H1 (cell line): ENCODE data around the gene HOXA11. TPM values are rescaled to one million over a fixed set of nuclear protein-coding genes. Genes with fewer than 3 reads are reported as not detected.

Experiments used
- CTCF ChIA-PET: fragments of 300-600 bp; sonication (Branson Sonifier 250); formaldehyde crosslinking; loops from one replicate; lab custom pipeline; 2021; ENCODE audit not compliant: partially characterized antibody; lab: Charles Lee
- POLR2A ChIA-PET: fragments of 300-600 bp; sonication (Branson Sonifier 250); formaldehyde crosslinking; loops from one replicate; lab custom pipeline; 2021; ENCODE audit warnings: inconsistent platforms; ENCODE audit not compliant: partially characterized antibody; lab: Charles Lee
- DNase-seq, 2 experiments: peaks; one replicate each; pipeline versions ENCODE4 v3.0.0 to v3.0.0-alpha.2; 2010 to 2022; ENCODE audit warnings: low spot score in 2 of 2, low read depth in 1 of 2, mixed read lengths in 1 of 2
- FAIRE-seq: peaks from 2 replicates; lab custom pipeline; 2011; peaks lifted over from hg19 to GRCh38; lab: Jason Lieb, UNC
- H2AFZ ChIP-seq: 2 replicates; pipeline ENCODE4 v1.8.1; 2012; ENCODE audit warnings: low read length, inconsistent platforms
- H2AK5ac ChIP-seq: 2 replicates; pipeline ENCODE4 v1.6.1; 2013; ENCODE audit warnings: low read depth, low read length
- H2BK120ac ChIP-seq: replicated peaks from 2 replicates; pipeline ENCODE3; 2013; ENCODE audit warnings: low read depth, low read length, inconsistent platforms
- H2BK12ac ChIP-seq: 2 replicates; pipeline ENCODE4 v1.6.1; 2013; ENCODE audit warnings: low read depth, low read length
- H2BK15ac ChIP-seq: 2 replicates; pipeline ENCODE4 v1.6.1; 2013; ENCODE audit warnings: low read length
- H2BK20ac ChIP-seq: 2 replicates; pipeline ENCODE4 v1.6.1; 2013; ENCODE audit warnings: low read length
- H2BK5ac ChIP-seq: 2 replicates; pipeline ENCODE4 v1.6.1; 2013; ENCODE audit warnings: low read depth, low read length
- H3K14ac ChIP-seq: 2 replicates; pipeline ENCODE4 v1.6.1; 2013; ENCODE audit warnings: inconsistent platforms; ENCODE audit not compliant: insufficient read length
- H3K18ac ChIP-seq: 2 replicates; pipeline ENCODE4 v1.6.1; 2013; ENCODE audit warnings: low read length; ENCODE audit errors: extremely low read depth
- H3K23ac ChIP-seq: 2 replicates; pipeline ENCODE4 v1.6.1; 2013; ENCODE audit warnings: inconsistent platforms; ENCODE audit not compliant: insufficient read length
- H3K23me2 ChIP-seq: 2 replicates; pipeline ENCODE4 v1.6.1; 2013; ENCODE audit warnings: low read depth, low read length
- H3K27ac ChIP-seq: 2 replicates; pipeline ENCODE4 v1.6.1; 2011; ENCODE audit warnings: low read depth, low read length, inconsistent platforms
- H3K27me3 ChIP-seq, 4 experiments: replicated peaks in 1 of 4; 1 replicate in 1 of 4; 2 replicates in 3 of 4; pipeline versions ENCODE4 v1.6.1 to v1.8.1; 2011 to 2013; ENCODE audit warnings: low read length in 3 of 4, mild to moderate bottlenecking in 3 of 4, inconsistent platforms in 2 of 4, mixed read lengths in 2 of 4, moderate library complexity in 1 of 4; ENCODE audit not compliant: control insufficient read depth in 3 of 4, insufficient read depth in 3 of 4; ENCODE audit errors: extremely low read depth in 1 of 4
- H3K36me3 ChIP-seq, 4 experiments: 2 replicates each; pipeline versions ENCODE4 v1.6.1 to v1.8.1; 2011 to 2013; ENCODE audit warnings: mild to moderate bottlenecking in 4 of 4, low read length in 3 of 4, moderate library complexity in 2 of 4, control low read depth in 1 of 4, inconsistent platforms in 1 of 4; ENCODE audit not compliant: insufficient read depth in 4 of 4, control insufficient read depth in 2 of 4
- H3K4ac ChIP-seq: replicated peaks from 2 replicates; pipeline ENCODE3; 2013; ENCODE audit warnings: low read length, low read depth, mixed read lengths, inconsistent platforms; ENCODE audit not compliant: insufficient read length
- H3K4me1 ChIP-seq, 4 experiments: replicated peaks in 1 of 4; 1 replicate in 1 of 4; 2 replicates in 3 of 4; pipeline versions ENCODE4 v1.6.1 to v1.8.1; 2011 to 2013; ENCODE audit warnings: low read length in 3 of 4, inconsistent platforms in 2 of 4, mixed read lengths in 1 of 4; ENCODE audit not compliant: insufficient read depth in 4 of 4, control insufficient read depth in 3 of 4
- H3K4me2 ChIP-seq, 2 experiments: 2 replicates each; pipeline versions ENCODE4 v1.6.1 to v1.8.1; 2011 to 2013; ENCODE audit warnings: low read depth in 2 of 2, low read length in 2 of 2, control low read depth in 1 of 2, inconsistent platforms in 1 of 2, mild to moderate bottlenecking in 1 of 2; ENCODE audit not compliant: insufficient read depth in 1 of 2
- H3K4me3 ChIP-seq, 4 experiments: fragments of 200-600, 300-600 bp in 1 of 4; sonication (generic), shearing (Covaris generic), sonication (Bioruptor Twin) in 1 of 4; 2 replicates each; pipeline versions ENCODE4 v1.5.1 to v1.8.1; 2011 to 2016; ENCODE audit warnings: low read length in 4 of 4, low read depth in 3 of 4, control low read depth in 2 of 4, inconsistent platforms in 2 of 4, mild to moderate bottlenecking in 2 of 4, mixed read lengths in 1 of 4, moderate library complexity in 1 of 4; ENCODE audit not compliant: insufficient read depth in 2 of 4; ENCODE audit errors: extremely low read depth in 1 of 4
- H3K56ac ChIP-seq: replicated peaks from 2 replicates; pipeline ENCODE3; 2013; ENCODE audit warnings: low read depth, mild to moderate bottlenecking, mixed read lengths, low read length, inconsistent platforms; ENCODE audit not compliant: insufficient read length
- H3K79me1 ChIP-seq: 2 replicates; pipeline ENCODE4 v1.6.1; 2013; ENCODE audit warnings: low read depth, low read length, control low read depth
- H3K79me2 ChIP-seq, 2 experiments: 2 replicates each; pipeline versions ENCODE4 v1.6.1 to v1.8.1; 2012 to 2013; ENCODE audit warnings: low read length in 2 of 2, mild to moderate bottlenecking in 2 of 2, inconsistent platforms in 1 of 2; ENCODE audit not compliant: insufficient read depth in 2 of 2, control insufficient read depth in 1 of 2
- H3K9ac ChIP-seq, 4 experiments: replicated peaks in 1 of 4; 1 replicate in 1 of 4; 2 replicates in 3 of 4; pipeline versions ENCODE4 v1.6.1 to v1.8.1; 2011 to 2013; ENCODE audit warnings: low read depth in 3 of 4, low read length in 3 of 4, control low read depth in 2 of 4, mild to moderate bottlenecking in 2 of 4, moderate library complexity in 2 of 4, inconsistent platforms in 1 of 4; ENCODE audit errors: extremely low read depth in 1 of 4
- H3K9me3 ChIP-seq, 2 experiments: 2 replicates each; pipeline versions ENCODE4 v1.6.1 to v1.8.1; 2012 to 2013; ENCODE audit warnings: mild to moderate bottlenecking in 2 of 2, moderate library complexity in 2 of 2, control low read depth in 1 of 2, inconsistent platforms in 1 of 2, low read depth in 1 of 2, low read length in 1 of 2, mixed read lengths in 1 of 2; ENCODE audit not compliant: insufficient read depth in 2 of 2
- H4K20me1 ChIP-seq, 2 experiments: replicated peaks in 1 of 2; 2 replicates each; pipeline versions ENCODE3 to v1.8.1; 2011 to 2013; ENCODE audit warnings: inconsistent platforms in 2 of 2, low read length in 2 of 2, mild to moderate bottlenecking in 1 of 2; ENCODE audit not compliant: insufficient read depth in 2 of 2, control insufficient read depth in 1 of 2
- H4K5ac ChIP-seq: 2 replicates; pipeline ENCODE4 v1.6.1; 2013; ENCODE audit warnings: low read length, low read depth, mixed read lengths, inconsistent platforms; ENCODE audit not compliant: insufficient read length
- H4K8ac ChIP-seq: 2 replicates; pipeline ENCODE4 v1.8.0; 2013; ENCODE audit warnings: mild to moderate bottlenecking, moderate library complexity, low read length, inconsistent platforms; ENCODE audit not compliant: insufficient read depth; ENCODE audit errors: extremely low read depth
- H4K91ac ChIP-seq: replicated peaks from 2 replicates; pipeline ENCODE3; 2013; ENCODE audit warnings: low read length, mixed read lengths, inconsistent platforms; ENCODE audit not compliant: insufficient read length
- ASH2L ChIP-seq: fragments of 200-600, 300-600 bp; sonication (generic); IDR thresholded peaks from one replicate; pipeline ENCODE4 v1.7.1; 2017; ENCODE audit warnings: low read length
- BACH1 ChIP-seq: IDR thresholded peaks from 2 replicates; pipeline ENCODE4 v1.6.1; 2012; ENCODE audit warnings: low read length, improper control_type of control experiment
- CEBPB ChIP-seq: IDR thresholded peaks from 2 replicates; pipeline ENCODE4 v1.6.1; 2012; ENCODE audit warnings: low read depth, low read length
- EGR1 ChIP-seq: IDR thresholded peaks from 2 replicates; pipeline ENCODE4 v1.6.1; 2011; ENCODE audit warnings: low read depth, low read length, borderline replicate concordance
- HDAC6 ChIP-seq: IDR thresholded peaks from one replicate; pipeline ENCODE4 v1.7.1; 2012; ENCODE audit warnings: low read depth, mild to moderate bottlenecking, inconsistent platforms, low read length, moderate library complexity
- KDM1A ChIP-seq: fragments of 200-600, 300-600 bp; sonication (generic); IDR thresholded peaks from 2 replicates; pipeline ENCODE4 v1.7.1; 2016; ENCODE audit warnings: mild to moderate bottlenecking, low read length, borderline replicate concordance
- NANOG ChIP-seq: IDR thresholded peaks from 2 replicates; pipeline ENCODE4 v1.6.1; 2011; ENCODE audit warnings: low read length, low read depth, mild to moderate bottlenecking, inconsistent platforms; ENCODE audit not compliant: insufficient read depth, poor library complexity, severe bottlenecking
- NRF1 ChIP-seq: IDR thresholded peaks from 2 replicates; pipeline ENCODE4 v1.6.1; 2011; ENCODE audit warnings: mild to moderate bottlenecking, low read depth, low read length, improper control_type of control experiment
- POU5F1 ChIP-seq: IDR thresholded peaks from 2 replicates; pipeline ENCODE4 v1.6.1; 2011; ENCODE audit warnings: low read depth, mild to moderate bottlenecking, low read length, moderate library complexity
- SRF ChIP-seq: IDR thresholded peaks from 2 replicates; pipeline ENCODE4 v1.6.1; 2011; ENCODE audit warnings: mild to moderate bottlenecking, low read depth, low read length, moderate library complexity
- TAF1 ChIP-seq: IDR thresholded peaks from 2 replicates; pipeline ENCODE4 v1.6.1; 2011; ENCODE audit warnings: mild to moderate bottlenecking, low read depth, low read length
- TAF7 ChIP-seq: optimal IDR thresholded peaks from 2 replicates; pipeline ENCODE3; 2011; ENCODE audit warnings: low read depth, mild to moderate bottlenecking, inconsistent platforms, low read length, moderate library complexity, borderline replicate concordance
- WGBS, 2 experiments: shearing (Covaris generic) in 1 of 2; methylation state at CpG; one replicate each; pipeline versions ENCODE4 v1.1.6 to v1.1.7; 2013 to 2015; ENCODE audit warnings: low lambda C conversion rate in 2 of 2, mixed read lengths in 2 of 2, inconsistent platforms in 1 of 2, low coverage in 1 of 2, missing lambda C conversion rate in 1 of 2; ENCODE audit not compliant: insufficient replicate concordance in 2 of 2, insufficient coverage in 1 of 2, insufficient read length in 1 of 2; ENCODE audit errors: extremely low coverage in 1 of 2, missing lambda C conversion rate in 1 of 2; 5-methylcytosine and 5-hydroxymethylcytosine counted together
- polyA plus RNA-seq, 7 experiments: library from polyadenylated mRNA; depleted of rRNA in 3 of 7; stranded (reverse) in 5 of 7; unstranded in 2 of 7; fragments of >200 nt in 5 of 7; fragments of 200-250 nt in 2 of 7; gene quantifications; 1 replicate in 5 of 7; 2 replicates in 1 of 7; 4 replicates in 1 of 7; pipeline versions ENCODE4 v1.2.1 to v1.2.3, GENCODE V29; 2011 to 2013; ENCODE audit warnings: missing spikeins in 2 of 7, mixed read lengths in 2 of 7
- total RNA-seq: library from RNA; stranded (reverse); fragmentation: NEBNext Ultra II Directional; extraction: Animal tissue kit (Norgen Biotek cat#: 25700); gene quantifications from 2 replicates; pipeline ENCODE4 v1.2.1, GENCODE V29; 2021
- TF ChIP-seq, protein P1 (sequence below): IDR thresholded peaks from 2 replicates; pipeline ENCODE4 v1.6.1; 2012; ENCODE audit warnings: low read length, inconsistent platforms

Gene HOXA11
- total and polyA plus RNA-seq, 2 of the 8 experiments (the other 6 are each of a cell fraction or from before 2014, with no cell fraction given), result not detected

DNA sequence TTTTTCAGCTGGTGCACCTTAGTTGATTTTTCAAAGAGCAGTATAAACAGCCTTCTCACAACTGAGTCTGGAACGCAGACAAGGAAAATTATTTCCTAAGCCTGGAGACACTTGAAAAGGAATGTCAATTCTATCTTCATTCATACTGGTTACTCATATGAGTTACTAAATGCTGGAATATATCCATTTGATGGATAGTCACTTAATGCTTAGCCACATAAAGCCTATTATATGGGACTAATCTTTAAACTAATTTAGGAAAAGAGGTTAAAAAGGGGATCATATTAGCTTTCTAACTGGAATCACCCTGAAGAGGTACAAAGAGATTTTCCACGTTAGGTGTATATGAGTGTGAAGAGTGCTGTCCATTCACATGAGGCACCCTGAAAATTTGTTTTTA lies 52.8 kb downstream of the HOXA11 start:
- H3K79me1 ChIP-seq, result no peaks in the 10 kb centered on the region
- peaks cover 0 to 16% (median 0%) of the 10 kb centered on the region in 4 experiments; a peak in 2 of 8 replicates for H3K36me3 ChIP-seq
- peaks cover 0 to 4% (median 2%) of the 10 kb centered on the region in 4 experiments; a peak in 4 of 7 replicates for H3K4me1 ChIP-seq
- H2BK12ac ChIP-seq, result no peak overlapping the region
- ChIA-PET POLR2A (no interaction called here), CTCF (interaction anchor here (1.0 to 2.7 kb wide), 8 partner anchors 9 to 451 kb away, joined by 3 to 13 read pairs (median 4); partner anchors contain the start of gene HOXA5)
- H3K23ac ChIP-seq, result no peak overlapping the region
- H3K4ac ChIP-seq, result no peak overlapping the region
- H3K27ac ChIP-seq, result no peak overlapping the region
- no peak overlapping the region for H4K5ac ChIP-seq
- H3K18ac ChIP-seq, result no peak overlapping the region
- H2BK120ac ChIP-seq, result no peak overlapping the region
- peaks cover 97 to 100% (median 100%) of the 10 kb centered on the region in 4 experiments for H3K27me3 ChIP-seq
- H3K4me2 ChIP-seq, result no peak overlapping the region
- H3K23me2 ChIP-seq, result peaks cover 4% of the 10 kb centered on the region; the same call in 1 of the 2 replicates
- no peak overlapping the region for H4K8ac ChIP-seq
- H2BK5ac ChIP-seq, result no peak overlapping the region
- no peak overlapping the region for H2AFZ ChIP-seq
- H3K4me3 ChIP-seq, result no peak overlapping the region
- H3K79me2 ChIP-seq, result no peaks in the 10 kb centered on the region
- H4K20me1 ChIP-seq, result peaks cover 14 to 30% of the 10 kb centered on the region in 2 experiments
- H2BK20ac ChIP-seq, result no peak overlapping the region
- DNase-seq (no peak), FAIRE-seq (no peak)
- 49% methylated on average over 2 of the region's 2 CpGs; no CpG with 5 or more reads in 1 of the 2 experiments for WGBS, 2 experiments
- H3K9me3 ChIP-seq, result peaks cover 0 to 4% of the 10 kb centered on the region in 2 experiments; a peak in 1 of 4 replicates
- no peak overlapping the region for H2BK15ac ChIP-seq
- H3K9ac ChIP-seq, result no peak overlapping the region
- no peak overlapping the region for H2AK5ac ChIP-seq
- no peak overlapping the region for H3K56ac ChIP-seq
- H3K14ac ChIP-seq, result no peak overlapping the region
- H4K91ac ChIP-seq, result no peak overlapping the region
- no peak for TF ChIP-seq EGR1
- no peak for TF ChIP-seq KDM1A
- TF ChIP-seq BACH1, result no peak
- no peak for TF ChIP-seq POU5F1
- no peak for TF ChIP-seq TAF1
- TF ChIP-seq CEBPB, result no peak
- TF ChIP-seq NANOG, result no peak
- TF ChIP-seq HDAC6, result no peak
- TF ChIP-seq TAF7, result no peak
- no peak for TF ChIP-seq SRF
- no peak for TF ChIP-seq NRF1
- TF ChIP-seq ASH2L, result no peak
- TF ChIP-seq, protein P1, sequence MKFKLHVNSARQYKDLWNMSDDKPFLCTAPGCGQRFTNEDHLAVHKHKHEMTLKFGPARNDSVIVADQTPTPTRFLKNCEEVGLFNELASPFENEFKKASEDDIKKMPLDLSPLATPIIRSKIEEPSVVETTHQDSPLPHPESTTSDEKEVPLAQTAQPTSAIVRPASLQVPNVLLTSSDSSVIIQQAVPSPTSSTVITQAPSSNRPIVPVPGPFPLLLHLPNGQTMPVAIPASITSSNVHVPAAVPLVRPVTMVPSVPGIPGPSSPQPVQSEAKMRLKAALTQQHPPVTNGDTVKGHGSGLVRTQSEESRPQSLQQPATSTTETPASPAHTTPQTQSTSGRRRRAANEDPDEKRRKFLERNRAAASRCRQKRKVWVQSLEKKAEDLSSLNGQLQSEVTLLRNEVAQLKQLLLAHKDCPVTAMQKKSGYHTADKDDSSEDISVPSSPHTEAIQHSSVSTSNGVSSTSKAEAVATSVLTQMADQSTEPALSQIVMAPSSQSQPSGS, result no peak
